Measurements from ENCODE around the gene PVALEF. TPM values are rescaled to one million over a fixed set of nuclear protein-coding genes. Genes with fewer than 3 reads are reported as not detected.

The PVALEF gene
- total RNA-seq = not detected
- polyA plus RNA-seq = not detected

DNA sequence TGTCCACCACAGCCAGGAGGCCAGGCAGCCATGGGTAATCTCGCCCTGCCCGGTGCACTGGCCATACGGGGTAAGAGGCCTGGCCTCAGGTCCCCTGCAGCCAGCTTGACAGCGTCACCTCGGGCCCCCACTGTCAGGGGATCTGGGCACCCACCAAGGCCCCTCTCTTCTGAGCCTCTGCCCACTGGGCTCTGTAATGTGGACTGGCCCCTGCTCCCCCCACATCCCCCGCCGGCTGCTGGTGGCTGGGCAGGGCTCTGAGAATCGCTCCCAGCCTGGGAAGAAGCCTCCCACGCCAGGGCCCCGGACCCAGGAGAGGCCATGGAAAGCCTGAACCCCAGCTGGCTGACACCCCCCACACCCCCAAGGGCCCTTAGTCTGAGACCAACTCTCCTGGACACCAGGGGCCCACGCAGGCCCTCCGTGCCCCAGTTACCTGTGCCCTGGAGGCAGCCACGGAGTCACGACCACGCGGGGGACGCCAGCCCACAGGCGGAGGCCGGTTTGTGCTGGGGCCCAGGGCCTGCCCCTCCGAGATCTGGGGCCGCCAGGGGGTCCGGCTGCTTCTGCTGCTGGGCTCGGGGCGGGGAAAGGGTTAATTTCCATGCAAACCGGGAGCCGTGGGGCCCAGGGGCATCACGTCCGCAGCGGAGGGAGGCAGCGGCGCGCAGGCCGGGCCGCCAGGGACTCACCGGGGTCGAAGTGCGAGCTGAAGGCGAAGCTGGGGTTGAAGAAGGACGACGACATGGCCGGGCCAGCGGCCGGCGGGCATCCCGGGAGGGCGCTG, at the start of gene PVALEF:
Gene PVALEF (plus strand): TSS at position 262 of the 787 bp plus-strand sequence. CDS start 15,720 bp downstream, outside the sequence.
- peak within 1 kb of the TSS; percentile 44 for H3K4me3 ChIP-seq (ENCODE audit: low read depth, low read length)
- DNase-seq (ENCODE audit: extremely low spot score) = no peak

DNA sequence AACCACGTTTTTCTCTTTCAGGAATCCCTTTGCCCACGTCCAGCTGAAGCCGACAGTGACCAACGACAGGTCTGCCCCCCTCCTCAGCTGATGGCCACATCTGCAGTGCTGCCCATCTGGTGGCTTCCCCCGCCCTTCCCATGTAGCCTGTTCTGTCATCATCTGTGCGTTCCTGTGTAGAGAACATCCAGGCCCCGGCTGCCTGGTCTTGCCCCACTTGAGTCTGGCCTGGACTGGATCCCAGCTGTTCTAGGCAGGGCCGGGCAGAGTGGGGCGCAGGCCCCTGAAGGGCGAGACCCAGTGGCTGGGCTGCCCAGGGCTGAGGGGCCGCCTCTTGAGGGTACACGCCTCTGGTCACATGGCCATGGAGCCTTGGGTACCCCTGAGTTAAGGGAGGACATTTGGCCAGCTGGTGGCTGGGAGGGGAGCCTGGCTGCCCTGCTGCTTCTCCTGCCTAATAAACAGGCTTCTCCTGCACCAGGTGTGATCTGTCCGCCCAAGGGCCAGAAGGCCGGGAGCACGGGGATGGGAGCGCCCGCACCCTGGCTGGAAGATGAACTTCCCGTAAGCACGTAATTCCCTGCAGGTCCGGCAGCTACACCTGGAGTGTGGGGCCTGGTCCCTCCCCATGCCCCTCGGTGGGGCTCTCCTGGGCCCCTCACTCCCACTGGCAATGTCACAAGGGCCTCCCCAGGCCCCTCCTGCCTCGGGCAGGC, 49.4 kb upstream of the PVALEF start:
- Histone ChIP-seq H3K4me3 (ENCODE audit: low read depth, low read length) (no peak overlapping the region), H3K4me1 (ENCODE audit: insufficient read depth) (no peaks in the 10 kb centered on the region), H3K27ac (ENCODE audit: low read depth) (no peak overlapping the region), H3K36me3 (ENCODE audit: insufficient read depth) (no peaks in the 10 kb centered on the region)
- 86% methylated on average over 22 of the region's 22 CpGs for WGBS
- DNase-seq (ENCODE audit: extremely low spot score) = no peak

More for the DNA sequence above, at the start of gene PVALEF:
- no peak within 1 kb of the TSS for H3K27ac ChIP-seq (ENCODE audit: low read depth)
- no peaks in the 10 kb centered on the region for H3K36me3 ChIP-seq (ENCODE audit: insufficient read depth)
- H3K4me1 ChIP-seq (ENCODE audit: insufficient read depth) = no peaks in the 10 kb centered on the region
- WGBS = 27% methylated on average over 46 of the region's 46 CpGs

DNA sequence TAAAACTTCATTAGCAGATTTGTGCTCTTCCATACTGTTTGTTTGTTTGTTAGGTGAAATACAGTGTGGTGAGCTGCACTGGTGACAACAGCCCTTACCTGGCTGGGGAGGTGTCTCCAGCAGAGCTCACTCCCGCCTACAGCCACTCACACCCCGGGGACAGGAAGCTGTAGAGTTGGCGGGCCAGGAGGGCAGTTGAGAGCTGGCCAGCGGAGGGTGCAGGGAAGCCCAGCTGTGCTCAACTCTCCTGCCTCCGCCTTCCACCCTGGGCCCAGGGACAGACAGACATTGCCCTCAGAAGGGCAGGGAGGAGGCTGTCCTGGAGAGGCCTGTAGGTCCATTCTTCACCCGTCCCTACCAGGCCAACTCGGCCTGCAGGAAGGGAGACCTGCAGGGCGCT, 48.6 kb upstream of the PVALEF start:
- DNase-seq (ENCODE audit: extremely low spot score) = no peak
- Histone ChIP-seq H3K27ac (ENCODE audit: low read depth) (no peak overlapping the region), H3K4me1 (ENCODE audit: insufficient read depth) (no peaks in the 10 kb centered on the region), H3K36me3 (ENCODE audit: insufficient read depth) (no peaks in the 10 kb centered on the region), H3K4me3 (ENCODE audit: low read depth, low read length) (no peak overlapping the region)
- 91% methylated on average over 8 of the region's 8 CpGs for WGBS

DNA sequence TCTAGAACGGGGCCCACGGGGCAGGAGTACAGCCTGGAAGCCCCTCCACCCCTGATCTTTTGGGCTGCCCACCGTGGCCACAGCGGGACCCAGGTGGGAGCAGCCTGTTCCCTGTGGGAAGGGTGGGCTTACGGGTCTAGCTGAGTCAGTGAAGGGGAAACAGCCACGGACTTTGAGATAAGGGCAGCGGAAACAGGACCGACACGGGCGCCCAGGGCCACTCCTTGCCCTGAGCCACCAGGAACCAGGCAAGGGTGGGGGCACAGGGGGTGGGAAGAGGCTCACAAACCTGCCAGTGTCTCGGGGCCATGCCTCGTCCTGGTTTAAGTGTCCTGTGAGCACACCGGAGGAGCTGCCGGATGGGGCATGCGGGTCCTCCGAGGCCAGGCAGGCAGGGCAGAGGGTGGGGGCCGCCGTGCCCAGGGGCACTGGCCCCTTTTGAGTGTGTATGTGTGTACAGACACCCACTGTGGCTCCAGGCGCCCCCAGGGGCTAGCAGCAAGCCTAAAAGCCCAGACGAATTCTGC, 47.6 kb upstream of the PVALEF start:
- Histone ChIP-seq H3K36me3 (ENCODE audit: insufficient read depth) (no peaks in the 10 kb centered on the region), H3K4me3 (ENCODE audit: low read depth, low read length) (no peak overlapping the region), H3K4me1 (ENCODE audit: insufficient read depth) (no peaks in the 10 kb centered on the region), H3K27ac (ENCODE audit: low read depth) (no peak overlapping the region)
- 79% methylated on average over 20 of the region's 20 CpGs for WGBS
- DNase-seq (ENCODE audit: extremely low spot score) = no peak

DNA sequence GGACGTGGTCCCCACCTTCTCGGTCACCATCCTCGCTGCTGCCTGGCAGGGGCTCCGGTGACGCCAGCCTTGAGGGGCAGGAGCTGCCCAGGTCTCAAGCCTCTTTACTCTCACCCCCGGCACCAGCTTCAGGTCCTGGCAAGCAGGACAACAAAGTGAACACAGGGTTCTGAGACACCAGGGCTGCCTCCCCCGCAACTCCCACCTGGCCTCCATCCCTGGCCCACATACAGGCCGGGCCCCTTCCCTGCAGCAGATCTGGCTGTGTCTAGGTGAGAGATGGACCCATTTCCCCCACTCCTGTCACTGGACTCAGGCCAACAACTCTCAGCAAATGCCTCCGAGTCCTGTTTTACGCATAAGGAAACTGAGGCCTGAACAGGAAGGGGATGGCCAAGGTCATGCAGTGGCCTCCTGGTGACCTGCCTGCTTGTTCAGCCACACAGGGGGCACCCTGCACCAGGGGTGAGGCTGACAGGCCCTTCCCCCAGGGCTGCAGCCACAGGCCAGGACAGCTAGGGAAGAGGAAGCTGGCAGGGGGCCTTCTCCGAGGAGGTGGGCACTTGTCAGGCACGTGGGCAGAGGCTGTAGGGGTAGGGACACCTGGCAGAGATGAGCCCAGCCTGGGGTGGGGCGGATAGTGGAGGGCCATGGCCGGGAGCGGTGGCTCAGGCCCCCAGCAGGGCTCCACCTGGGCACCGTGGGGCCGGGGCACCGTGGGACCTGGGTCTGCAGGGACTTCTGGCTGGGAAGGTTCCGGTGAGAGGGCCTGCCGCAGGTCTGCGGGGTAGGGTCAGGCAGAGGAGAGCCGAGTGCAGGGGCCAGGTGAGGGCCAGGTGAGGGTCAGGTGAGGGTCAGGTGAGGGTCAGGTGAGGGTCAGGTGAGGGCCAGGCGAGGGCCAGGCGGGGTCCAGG, 46.7 kb upstream of the PVALEF start:
- no peaks in the 10 kb centered on the region for H3K4me1 ChIP-seq (ENCODE audit: insufficient read depth)
- H3K36me3 ChIP-seq (ENCODE audit: insufficient read depth) = no peaks in the 10 kb centered on the region
- WGBS = 60% methylated on average over 24 of the region's 24 CpGs
- no peak for DNase-seq (ENCODE audit: extremely low spot score)
- H3K27ac ChIP-seq (ENCODE audit: low read depth) = no peak overlapping the region
- H3K4me3 ChIP-seq (ENCODE audit: low read depth, low read length) = no peak overlapping the region

DNA sequence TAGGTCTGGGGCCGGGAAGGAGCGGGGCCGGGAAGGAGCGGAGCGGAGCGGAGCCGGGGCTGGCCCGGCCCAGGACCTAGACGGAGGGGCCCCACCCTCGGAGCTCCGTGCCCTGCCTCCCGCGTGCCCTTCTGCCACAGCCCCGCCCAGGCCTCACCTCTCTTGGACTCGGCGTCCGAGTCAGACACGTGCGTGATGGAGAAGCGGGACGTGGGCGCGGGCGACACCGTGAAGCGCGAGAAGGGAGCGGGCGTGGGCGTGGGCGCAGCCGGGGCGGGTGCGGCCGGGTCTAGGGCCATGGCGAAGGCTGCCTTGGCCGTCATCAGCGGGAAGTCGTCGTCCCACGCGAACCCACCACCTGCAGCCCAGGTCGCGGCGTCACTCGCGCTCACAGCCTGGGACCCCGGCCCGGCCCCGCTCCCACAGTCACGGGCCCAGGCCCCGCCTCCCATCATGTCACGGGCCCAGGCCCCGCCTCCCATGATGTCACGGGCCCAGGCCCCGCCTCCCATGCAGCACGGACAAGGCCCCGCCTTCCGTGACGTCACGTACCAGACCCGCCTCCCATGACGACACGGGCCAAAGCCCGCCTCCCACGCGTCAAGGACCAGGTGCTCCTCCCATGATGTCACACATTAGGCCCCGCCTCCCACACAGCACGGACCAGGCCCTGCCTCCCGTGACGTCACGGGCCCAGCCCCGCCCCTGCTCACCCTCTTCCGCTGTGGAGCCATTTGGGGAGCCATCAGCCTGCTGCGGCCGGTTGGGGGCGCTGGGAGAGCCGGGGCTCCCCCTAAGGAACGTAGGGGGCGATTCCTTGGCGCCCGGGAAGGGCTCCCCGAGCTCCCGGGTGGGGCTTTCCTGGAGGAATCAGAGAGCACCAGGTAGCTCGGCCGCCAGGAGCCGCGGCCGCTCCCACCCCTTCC, 45.8 kb upstream of the PVALEF start:
- Histone ChIP-seq H3K27ac (ENCODE audit: low read depth) (no peak overlapping the region), H3K4me3 (ENCODE audit: low read depth, low read length) (peak overlapping the region; percentile 6), H3K4me1 (ENCODE audit: insufficient read depth) (no peaks in the 10 kb centered on the region), H3K36me3 (ENCODE audit: insufficient read depth) (no peaks in the 10 kb centered on the region)
- WGBS = 18% methylated on average over 89 of the region's 89 CpGs
- peak; percentile 62 for DNase-seq (ENCODE audit: extremely low spot score)

DNA sequence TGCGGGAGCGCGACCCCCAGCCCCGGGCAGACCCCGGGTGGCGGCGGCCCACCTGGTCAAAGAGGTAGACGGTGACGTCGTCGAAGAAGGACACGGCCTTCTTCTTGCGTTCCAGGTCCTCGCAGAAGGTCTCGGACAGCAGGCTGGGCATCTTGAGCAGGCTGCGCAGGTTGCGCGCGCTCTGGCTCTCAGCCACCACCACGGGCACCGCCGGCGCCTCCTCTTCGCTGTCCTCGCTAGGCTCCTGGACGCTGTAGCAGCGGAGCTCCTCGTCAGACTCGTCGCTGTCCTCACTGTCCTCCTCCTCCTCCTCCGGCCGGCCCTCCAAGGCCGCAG, 45.2 kb upstream of the PVALEF start:
- DNase-seq (ENCODE audit: extremely low spot score) = no peak
- 74% methylated on average over 33 of the region's 33 CpGs for WGBS
- Histone ChIP-seq H3K27ac (ENCODE audit: low read depth) (no peak overlapping the region), H3K4me3 (ENCODE audit: low read depth, low read length) (no peak overlapping the region), H3K4me1 (ENCODE audit: insufficient read depth) (no peaks in the 10 kb centered on the region), H3K36me3 (ENCODE audit: insufficient read depth) (no peaks in the 10 kb centered on the region)

DNA sequence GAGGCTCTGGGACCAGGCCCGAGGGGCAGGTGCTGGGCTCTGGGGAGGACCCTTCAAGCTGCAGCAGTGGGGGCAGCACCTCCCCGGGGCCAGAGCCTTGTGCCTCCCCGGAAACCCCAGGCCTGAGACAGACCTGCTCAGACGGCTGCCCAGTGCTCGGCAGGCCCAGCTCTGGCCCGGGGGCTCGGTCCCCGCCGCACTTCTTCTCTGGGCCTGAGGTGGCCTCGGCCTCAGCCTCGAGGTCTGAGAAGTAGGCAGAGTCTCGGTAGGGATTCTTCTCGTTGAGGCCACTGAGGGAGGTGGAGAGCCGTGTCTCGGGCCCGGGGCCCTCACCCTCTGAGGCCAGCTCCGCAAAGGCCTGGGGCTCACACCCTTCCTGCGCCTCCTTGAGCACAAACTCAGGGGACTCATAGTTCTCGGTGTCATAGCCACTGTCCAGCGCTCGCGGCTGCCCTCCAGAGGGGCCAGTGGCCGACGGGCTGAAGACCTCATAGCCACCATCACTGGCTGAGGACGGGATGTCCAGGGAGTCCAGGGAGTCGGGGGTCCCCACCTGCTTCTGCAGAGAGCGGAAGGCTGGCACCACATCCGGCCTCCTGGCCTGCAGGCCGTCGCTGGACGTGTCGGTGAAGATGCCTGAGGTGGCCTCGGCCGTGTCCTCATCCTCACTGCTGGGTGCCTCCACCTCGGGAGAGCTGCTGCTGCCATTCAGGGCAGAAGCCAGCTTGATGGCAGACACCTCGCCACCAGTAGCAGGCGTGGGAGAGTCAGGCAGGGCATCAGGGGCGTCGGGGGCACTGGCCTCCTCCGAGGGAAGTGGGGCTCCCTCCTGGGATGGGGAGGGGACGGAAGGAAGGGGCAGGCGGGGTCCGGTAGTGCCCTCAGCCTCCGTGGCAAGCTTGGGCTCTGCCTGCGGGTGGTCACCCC, 44.3 kb upstream of the PVALEF start:
- H3K4me1 ChIP-seq (ENCODE audit: insufficient read depth) = no peaks in the 10 kb centered on the region
- DNase-seq (ENCODE audit: extremely low spot score) = no peak
- no peaks in the 10 kb centered on the region for H3K36me3 ChIP-seq (ENCODE audit: insufficient read depth)
- H3K27ac ChIP-seq (ENCODE audit: low read depth) = no peak overlapping the region
- H3K4me3 ChIP-seq (ENCODE audit: low read depth, low read length) = no peak overlapping the region
- WGBS = 79% methylated on average over 45 of the region's 45 CpGs

DNA sequence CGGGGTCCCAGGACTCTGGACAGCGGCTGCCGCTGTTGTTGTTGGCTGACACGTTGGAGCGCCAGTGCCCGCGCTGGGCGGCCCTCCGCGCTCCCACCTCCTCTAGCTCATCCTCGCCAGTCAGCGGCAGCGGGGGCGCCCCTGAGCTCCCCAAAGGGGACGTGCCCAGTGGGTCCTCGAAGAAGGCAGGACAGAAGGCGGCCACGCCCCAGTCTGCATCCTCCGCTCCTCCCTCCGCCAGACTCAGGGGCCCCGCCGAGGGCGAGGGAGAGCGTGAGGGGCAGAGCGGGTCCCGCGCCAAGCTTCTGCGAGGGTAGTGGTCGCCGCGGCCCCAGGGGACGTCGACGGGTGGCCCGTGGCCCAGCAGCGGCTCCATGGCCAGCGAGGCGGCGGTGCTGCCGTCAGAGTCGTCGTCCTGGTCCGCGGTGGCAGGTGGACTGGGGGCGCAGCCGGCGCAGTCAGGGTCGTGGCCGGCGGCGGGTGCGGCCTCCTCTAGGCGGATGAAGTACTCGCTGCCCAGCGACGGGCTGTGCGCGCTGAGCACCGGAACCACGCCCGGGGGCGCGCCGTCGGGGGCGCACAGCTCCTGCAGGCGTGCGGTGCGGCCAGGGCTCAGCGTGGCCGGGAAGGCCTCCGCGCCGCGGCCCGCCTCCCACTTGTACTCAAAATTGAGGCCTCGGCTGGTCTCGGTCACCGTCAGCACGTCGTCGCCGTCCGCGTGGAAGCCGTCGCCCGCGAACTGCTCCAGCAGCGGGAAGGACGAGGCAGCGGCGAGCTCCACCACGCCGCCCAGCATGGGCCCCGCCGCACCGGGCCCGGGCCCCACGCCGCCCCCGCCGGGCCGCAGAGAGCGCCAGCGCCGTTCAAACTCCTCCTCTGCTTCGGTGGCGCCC, 43.2 kb upstream of the PVALEF start:
- H3K4me3 ChIP-seq (ENCODE audit: low read depth, low read length) = no peak overlapping the region

DNA sequence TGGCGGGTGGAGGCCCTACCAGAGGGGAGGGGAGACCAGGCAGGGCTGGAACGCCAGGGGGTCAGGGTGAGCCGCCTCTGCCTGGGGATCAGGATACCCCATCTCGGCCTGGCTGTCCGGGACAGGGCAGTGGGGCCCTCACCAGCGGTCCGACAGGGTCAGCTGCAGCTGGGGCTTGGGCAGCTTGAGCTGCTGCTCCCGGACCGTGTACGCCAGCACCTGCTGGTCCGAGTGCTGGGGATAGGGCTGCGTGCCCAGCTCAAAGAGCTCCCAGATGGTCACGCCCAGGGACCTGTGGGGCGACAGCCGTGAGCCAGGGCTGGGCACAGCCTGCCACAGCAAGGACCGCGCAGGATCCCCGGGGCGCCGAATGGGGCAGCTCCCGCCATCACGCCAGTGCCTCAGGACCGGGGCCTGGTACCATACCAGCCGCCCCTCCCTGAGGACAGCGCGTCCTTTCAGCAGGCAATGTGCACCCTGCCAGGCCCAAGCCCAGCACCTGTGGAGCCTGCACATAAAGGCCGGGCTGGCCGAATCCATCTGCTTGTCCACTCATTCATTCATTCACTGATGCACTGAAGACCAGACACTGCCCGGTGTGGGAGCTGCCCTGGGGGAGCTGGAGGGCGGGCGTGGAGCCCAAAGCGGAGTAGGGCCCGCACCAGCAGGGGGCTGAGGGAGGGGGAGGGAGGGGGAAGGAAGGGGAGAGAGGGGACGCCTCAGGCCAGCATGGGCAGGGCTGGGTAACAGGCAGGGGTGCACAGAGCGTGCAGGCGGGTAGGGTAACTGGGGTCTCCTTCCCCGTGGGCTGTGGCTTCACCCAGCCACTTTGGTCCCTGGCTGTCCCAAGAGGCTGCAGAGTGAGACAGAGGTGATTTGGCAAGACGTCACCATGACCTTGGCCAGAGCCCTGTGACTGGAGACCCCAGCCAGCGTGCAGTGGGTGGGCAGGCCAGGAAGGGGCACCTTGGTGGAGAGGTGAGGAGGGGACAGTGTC, 42.0 kb upstream of the PVALEF start:
- WGBS = 88% methylated on average over 39 of the region's 39 CpGs
- Histone ChIP-seq H3K36me3 (ENCODE audit: insufficient read depth) (no peaks in the 10 kb centered on the region), H3K4me3 (ENCODE audit: low read depth, low read length) (no peak overlapping the region), H3K27ac (ENCODE audit: low read depth) (no peak overlapping the region), H3K4me1 (ENCODE audit: insufficient read depth) (no peaks in the 10 kb centered on the region)
- DNase-seq (ENCODE audit: extremely low spot score) = no peak

More for the DNA sequence above, 43.2 kb upstream of the PVALEF start:
- WGBS = 37% methylated on average over 109 of the region's 109 CpGs
- no peak overlapping the region for H3K27ac ChIP-seq (ENCODE audit: low read depth)
- no peaks in the 10 kb centered on the region for H3K36me3 ChIP-seq (ENCODE audit: insufficient read depth)
- DNase-seq (ENCODE audit: extremely low spot score) = no peak
- no peaks in the 10 kb centered on the region for H3K4me1 ChIP-seq (ENCODE audit: insufficient read depth)
